Glutamatergic neuron (in vitro differentiated cells): ENCODE measurements around the gene PGBD4. TPM values are rescaled to one million over a fixed set of nuclear protein-coding genes. Genes with fewer than 3 reads are reported as not detected.
"Not testable (repeated sequence)": the region's sequence is repeated elsewhere in the genome, so short reads cannot be mapped to it uniquely, and the experiment has no call there.

ENCODE experiments used
- DNase-seq: peaks from one replicate; pipeline ENCODE4 v3.0.0; 2022
- H3K27ac Mint-ChIP-seq: one replicate; pipeline ENCODE4 v1.8.0; 2020; ENCODE audit warnings: mild to moderate bottlenecking, mixed read lengths, inconsistent platforms; ENCODE audit not compliant: unreplicated experiment
- H3K27me3 Mint-ChIP-seq: one replicate; pipeline ENCODE4 v1.8.0; 2020; ENCODE audit warnings: mild to moderate bottlenecking, moderate library complexity, mixed read lengths, inconsistent platforms; ENCODE audit not compliant: unreplicated experiment
- H3K36me3 Mint-ChIP-seq: one replicate; pipeline ENCODE4 v1.8.0; 2020; ENCODE audit warnings: mild to moderate bottlenecking, mixed read lengths, inconsistent platforms; ENCODE audit not compliant: unreplicated experiment
- H3K4me1 Mint-ChIP-seq: one replicate; pipeline ENCODE4 v1.8.0; 2020; ENCODE audit warnings: mild to moderate bottlenecking, low read depth, mixed read lengths, inconsistent platforms; ENCODE audit not compliant: unreplicated experiment
- H3K4me3 Mint-ChIP-seq: one replicate; pipeline ENCODE4 v1.8.0; 2020; ENCODE audit warnings: mild to moderate bottlenecking, mixed read lengths, inconsistent platforms; ENCODE audit not compliant: unreplicated experiment
- H3K9me3 Mint-ChIP-seq: one replicate; pipeline ENCODE4 v1.8.0; 2020; ENCODE audit warnings: mild to moderate bottlenecking, moderate library complexity, mixed read lengths, inconsistent platforms; ENCODE audit not compliant: unreplicated experiment
- total RNA-seq: library from RNA; stranded (reverse); fragmentation: NEBNext Ultra II Directional; extraction: Animal tissue kit (Norgen Biotek cat#: 25700); gene quantifications from one replicate; pipeline ENCODE4 v1.2.1, GENCODE V29; 2021; ENCODE audit not compliant: unreplicated experiment
- TF ChIP-seq, protein P1 (sequence below): fragments of 200-600 bp; sonication (generic); IDR thresholded peaks from one replicate; pipeline ENCODE4 v1.5.0; 2021; ENCODE audit not compliant: partially characterized antibody, unreplicated experiment

PGBD4 gene
- total RNA-seq, 1 donor from 2014 or later, result 1.7 TPM

- Mint-ChIP-seq H3K36me3 (no peaks in the 10 kb centered on the region), H3K27me3 (no peaks in the 10 kb centered on the region), H3K27ac (no peak overlapping the region), H3K4me1 (no peaks in the 10 kb centered on the region), H3K9me3 (no peaks in the 10 kb centered on the region), H3K4me3 (no peak overlapping the region)
- TF ChIP-seq, protein P1, sequence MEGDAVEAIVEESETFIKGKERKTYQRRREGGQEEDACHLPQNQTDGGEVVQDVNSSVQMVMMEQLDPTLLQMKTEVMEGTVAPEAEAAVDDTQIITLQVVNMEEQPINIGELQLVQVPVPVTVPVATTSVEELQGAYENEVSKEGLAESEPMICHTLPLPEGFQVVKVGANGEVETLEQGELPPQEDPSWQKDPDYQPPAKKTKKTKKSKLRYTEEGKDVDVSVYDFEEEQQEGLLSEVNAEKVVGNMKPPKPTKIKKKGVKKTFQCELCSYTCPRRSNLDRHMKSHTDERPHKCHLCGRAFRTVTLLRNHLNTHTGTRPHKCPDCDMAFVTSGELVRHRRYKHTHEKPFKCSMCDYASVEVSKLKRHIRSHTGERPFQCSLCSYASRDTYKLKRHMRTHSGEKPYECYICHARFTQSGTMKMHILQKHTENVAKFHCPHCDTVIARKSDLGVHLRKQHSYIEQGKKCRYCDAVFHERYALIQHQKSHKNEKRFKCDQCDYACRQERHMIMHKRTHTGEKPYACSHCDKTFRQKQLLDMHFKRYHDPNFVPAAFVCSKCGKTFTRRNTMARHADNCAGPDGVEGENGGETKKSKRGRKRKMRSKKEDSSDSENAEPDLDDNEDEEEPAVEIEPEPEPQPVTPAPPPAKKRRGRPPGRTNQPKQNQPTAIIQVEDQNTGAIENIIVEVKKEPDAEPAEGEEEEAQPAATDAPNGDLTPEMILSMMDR, result no peak
- DNase-seq, result no peak
Measured at GRCh38 chr15:34119291-34119690, 17.4 kb downstream of the PGBD4 start.

- H3K36me3 Mint-ChIP-seq, H3K27me3 Mint-ChIP-seq, H3K9me3 Mint-ChIP-seq, DNase-seq, H3K27ac Mint-ChIP-seq, H3K4me1 Mint-ChIP-seq, H3K4me3 Mint-ChIP-seq: not testable (repeated sequence)
Measured at GRCh38 chr15:34120420-34120819, 18.5 kb downstream of the PGBD4 start.

DNA sequence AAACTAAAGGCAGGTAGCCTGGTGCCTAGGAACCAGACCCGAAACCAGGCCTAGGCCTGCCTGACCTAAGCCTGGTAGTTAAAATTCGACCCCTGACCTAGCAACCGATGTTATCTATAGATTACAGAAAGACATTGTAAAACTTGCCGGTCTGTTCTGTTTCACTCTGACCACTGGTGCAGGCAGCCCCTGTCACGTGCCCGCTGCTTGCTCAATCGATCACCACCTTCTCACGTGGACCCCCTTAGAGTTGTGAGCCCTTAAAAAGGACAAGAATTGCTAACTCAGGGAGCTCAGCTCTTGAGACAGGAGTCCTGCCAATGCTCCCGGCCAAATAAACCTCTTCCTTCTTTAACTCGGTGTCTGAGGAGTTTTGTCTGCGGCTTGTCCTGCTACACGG lies 19.9 kb downstream of the PGBD4 start:
- not testable (repeated sequence) for H3K4me3 Mint-ChIP-seq, H3K36me3 Mint-ChIP-seq, H3K9me3 Mint-ChIP-seq, DNase-seq, H3K27me3 Mint-ChIP-seq, H3K4me1 Mint-ChIP-seq, H3K27ac Mint-ChIP-seq

DNA sequence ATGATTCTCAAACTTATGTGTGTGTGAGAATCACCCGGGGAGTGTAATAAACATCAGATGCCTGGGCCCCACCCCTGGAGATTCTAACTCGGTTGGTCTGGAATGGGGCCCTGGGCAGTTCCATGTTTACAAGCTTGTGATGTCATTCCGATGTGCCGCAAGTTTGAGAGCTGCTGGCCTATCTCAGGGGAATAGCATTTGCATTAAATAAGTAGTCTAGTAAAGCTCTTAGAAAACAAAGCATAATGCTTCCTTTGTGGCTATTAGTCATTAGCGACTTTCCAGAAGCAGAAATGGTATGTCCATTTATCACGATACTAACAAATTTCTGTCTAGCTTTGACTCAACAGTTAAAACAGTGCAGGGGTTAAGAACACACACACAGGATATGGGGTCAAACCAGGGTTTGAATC lies 20.9 kb downstream of the PGBD4 start:
- Mint-ChIP-seq H3K9me3 (no peaks in the 10 kb centered on the region), H3K27ac (no peak overlapping the region), H3K27me3 (no peaks in the 10 kb centered on the region), H3K36me3 (no peaks in the 10 kb centered on the region), H3K4me3 (no peak overlapping the region), H3K4me1 (no peaks in the 10 kb centered on the region)
- DNase-seq, result no peak
- TF ChIP-seq, protein P1, result no peak

- DNase-seq, result no peak
- TF ChIP-seq, protein P1, result no peak
- Mint-ChIP-seq H3K27me3 (no peaks in the 10 kb centered on the region), H3K27ac (no peak overlapping the region), H3K36me3 (no peaks in the 10 kb centered on the region), H3K4me1 (no peaks in the 10 kb centered on the region), H3K9me3 (no peaks in the 10 kb centered on the region), H3K4me3 (no peak overlapping the region)
Measured at GRCh38 chr15:34124651-34125050, 22.8 kb downstream of the PGBD4 start.

- Mint-ChIP-seq H3K27ac (no peak overlapping the region), H3K4me1 (no peaks in the 10 kb centered on the region), H3K4me3 (no peak overlapping the region), H3K36me3 (no peaks in the 10 kb centered on the region), H3K9me3 (no peaks in the 10 kb centered on the region), H3K27me3 (no peaks in the 10 kb centered on the region)
- DNase-seq, result no peak
- TF ChIP-seq, protein P1, result no peak
Measured at GRCh38 chr15:34125945-34126344, 24.1 kb downstream of the PGBD4 start.
